HUDEP-2 (cell line): ENCODE data around the gene PIAS4.

Experiments used
- DNase-seq, 76 experiments: peaks; one replicate each; lab custom pipeline; 2025; ENCODE audit not compliant: unreplicated experiment in 76 of 76; lab: John Stamatoyannopoulos, UW

Gene PIAS4

DNA sequence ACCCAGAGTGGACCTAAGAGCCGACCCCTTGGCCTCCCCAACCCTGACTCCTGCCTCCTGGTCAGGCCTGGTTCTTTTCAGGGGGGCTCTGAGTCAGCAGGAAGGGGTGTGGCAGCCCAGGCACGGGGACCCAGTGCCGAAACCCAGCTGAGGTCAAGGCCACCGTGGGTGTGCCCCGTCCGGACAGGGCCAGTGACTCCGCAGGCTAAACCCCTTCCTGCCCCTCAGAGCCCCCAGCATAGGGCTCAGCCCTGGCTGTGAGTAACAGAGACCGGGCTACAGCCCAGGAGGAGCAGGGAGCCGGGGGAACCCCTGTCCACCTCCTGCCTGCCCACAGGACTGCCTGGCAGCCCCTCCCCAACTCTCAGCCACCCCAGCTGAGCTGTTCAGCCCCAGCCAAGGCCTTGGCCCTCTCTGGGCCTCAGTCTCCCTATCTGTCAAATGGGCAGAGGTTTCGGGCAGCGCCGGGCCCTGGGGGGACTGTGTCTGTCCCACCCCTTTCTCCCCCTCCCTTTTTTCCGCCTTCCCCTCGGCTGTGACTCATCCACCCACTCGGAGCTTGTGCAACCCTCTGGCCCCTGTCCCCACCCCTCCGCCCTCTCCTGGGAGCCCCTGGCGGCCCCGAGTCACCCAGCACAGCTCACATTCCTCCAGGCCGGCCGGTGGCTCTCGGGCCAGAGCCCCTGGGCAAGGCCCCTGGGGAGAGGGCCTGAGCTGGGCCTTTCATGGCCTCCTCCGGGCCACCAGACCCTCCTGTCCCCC lies 50.6 kb downstream of the PIAS4 start:
- DNase-seq = peak in 56 of 76 experiments; percentile 17 to 89 (median 64)

DNA sequence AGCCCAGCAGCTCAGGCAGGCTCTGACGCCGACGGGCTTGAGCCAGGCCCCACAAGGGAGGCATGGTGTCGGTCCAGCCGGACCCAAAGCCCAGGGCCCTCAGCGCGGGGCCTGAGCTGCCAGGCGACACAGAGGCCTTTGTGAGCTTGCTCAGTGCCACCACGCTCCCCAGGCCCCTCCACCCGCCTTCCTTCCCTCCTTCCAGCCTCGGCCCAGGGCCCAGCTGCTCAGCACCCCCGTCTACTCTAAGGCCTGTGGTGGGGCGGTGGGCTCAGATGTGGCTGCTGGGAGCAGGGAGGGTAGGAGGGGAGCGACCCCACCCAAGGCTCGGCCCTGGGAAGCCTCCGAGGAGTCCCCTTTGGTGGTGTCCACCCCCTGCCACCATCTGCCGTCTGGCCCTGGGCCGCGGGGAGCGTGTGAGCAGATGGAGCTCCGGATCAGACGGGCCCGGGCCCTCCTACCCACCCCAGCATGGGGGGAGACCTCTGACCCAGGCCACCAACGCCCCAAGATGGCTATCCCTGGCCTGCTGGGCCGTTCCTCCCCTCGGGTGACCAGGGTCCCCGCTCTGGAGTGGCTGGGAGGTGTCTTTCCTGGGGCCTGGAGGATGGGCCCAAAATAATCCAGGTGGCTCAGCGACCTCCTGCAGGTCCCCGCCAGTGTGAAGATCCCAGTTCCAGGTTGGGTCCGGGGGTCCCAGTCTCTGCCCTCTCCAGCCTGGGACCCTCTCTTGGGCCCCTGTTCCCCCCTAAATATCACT lies 51.3 kb downstream of the PIAS4 start:
- no peak for DNase-seq

DNA sequence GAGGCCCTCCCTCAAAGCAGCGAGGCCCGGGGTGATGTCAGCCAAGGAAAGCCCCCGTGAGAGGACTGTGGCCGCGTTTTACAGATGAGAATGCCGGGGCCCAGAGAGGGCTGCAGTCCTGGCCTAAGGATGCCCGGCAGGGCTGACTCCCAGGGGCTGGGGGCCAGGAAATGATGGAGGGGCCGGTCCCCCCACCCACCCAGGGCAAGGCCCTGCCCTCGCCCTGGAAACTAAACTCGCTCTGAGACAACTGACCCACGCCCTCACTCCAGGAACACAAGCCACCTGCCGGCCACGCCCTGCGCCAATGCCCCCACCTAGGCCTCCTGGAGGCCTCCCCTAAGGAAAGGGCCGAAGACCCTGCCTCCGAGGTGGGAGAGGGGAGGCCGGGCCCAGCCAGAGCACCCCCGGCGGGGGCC lies 51.9 kb downstream of the PIAS4 start:
- no peak for DNase-seq

DNA sequence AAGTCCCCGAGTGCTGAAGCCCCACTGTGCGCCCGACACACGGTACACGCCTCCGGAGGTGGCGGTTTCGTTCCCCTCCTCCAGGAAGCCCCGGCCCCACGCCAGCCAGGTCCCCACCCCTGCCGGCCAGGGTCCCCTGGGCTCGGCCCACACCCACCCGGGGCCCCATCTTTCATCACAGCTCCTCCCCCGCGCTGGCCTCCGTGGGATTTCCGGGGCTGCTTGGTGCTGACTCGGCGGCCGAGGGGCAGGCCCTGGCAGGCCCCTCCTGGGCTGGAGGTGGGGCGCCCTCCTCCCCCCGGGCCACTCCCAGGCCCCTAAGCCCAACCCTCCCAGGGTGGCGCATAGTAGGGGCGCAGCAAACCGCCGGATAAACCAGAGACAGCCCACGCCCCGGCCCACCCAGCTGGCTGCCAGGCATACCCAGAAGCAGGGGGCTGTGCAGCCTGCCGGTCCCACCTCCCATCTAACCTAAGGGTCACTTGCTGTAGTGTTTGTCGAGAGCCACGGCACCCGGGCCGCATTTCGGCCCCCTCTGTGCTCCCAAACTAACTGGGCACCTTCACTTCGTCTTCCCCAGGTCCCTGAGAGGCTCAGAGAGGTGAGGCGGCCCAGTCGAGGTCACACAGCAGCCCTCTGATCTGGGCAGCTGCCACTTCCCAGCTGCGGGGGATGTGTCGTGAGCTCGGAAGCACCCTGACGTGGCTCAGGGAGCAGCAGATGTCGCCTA lies 52.5 kb downstream of the PIAS4 start:
- peak in 11 of 76 experiments; percentile 29 to 85 (median 74) for DNase-seq

DNA sequence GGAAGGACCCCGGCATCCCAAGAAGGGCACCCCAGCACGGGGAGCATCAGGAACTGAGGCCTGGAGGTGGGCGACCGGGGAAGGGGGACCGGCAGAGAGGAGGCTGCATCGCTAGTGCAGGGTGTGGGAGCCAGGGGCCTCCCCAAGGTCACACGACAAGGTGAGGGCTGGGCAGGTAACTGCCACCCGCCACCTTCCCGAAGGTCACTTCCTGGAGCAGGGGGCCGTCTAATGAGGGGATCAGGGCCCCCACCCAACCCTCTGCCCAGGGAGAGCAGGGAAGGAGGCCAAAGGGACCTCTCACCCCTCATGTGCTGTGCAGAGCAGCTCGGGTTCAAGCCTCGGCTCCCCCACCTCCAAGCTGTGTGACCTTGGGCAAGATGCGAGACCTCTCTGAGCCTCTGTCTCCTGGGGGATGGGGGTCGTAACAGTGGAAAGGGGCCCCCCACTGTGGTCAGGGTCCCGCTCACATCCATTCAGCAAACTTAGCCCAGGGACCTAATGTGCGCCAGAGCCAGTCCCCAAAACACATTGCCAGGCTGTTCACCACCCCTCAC lies 53.2 kb downstream of the PIAS4 start:
- DNase-seq = no peak

DNA sequence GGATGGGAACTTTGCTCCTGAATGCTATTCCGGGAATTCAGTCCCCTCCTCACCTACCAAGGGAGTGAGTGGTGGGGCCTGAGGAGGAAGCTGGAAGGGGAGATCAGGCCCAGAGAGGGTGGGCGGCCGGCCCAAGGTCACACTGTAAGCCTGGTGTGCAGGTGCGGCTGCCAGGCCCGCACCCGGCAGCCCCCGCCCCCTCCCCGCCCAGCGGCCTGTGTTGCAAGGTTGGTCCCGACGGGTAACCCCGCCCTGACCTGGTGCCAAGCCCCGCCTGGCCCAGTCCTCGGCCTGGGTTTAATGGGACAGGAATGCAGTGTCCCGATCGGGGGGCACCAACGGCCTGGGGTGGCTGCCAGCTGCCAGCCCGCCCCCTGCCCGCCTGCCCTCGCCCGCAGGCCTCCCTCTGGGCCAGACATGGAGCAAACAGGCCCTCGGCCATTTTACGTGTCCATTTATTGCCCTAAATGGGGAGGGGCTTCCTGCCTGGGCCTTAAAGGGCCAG lies 53.7 kb downstream of the PIAS4 start:
- DNase-seq = peak in 57 of 76 experiments; percentile 13 to 80 (median 58)

DNA sequence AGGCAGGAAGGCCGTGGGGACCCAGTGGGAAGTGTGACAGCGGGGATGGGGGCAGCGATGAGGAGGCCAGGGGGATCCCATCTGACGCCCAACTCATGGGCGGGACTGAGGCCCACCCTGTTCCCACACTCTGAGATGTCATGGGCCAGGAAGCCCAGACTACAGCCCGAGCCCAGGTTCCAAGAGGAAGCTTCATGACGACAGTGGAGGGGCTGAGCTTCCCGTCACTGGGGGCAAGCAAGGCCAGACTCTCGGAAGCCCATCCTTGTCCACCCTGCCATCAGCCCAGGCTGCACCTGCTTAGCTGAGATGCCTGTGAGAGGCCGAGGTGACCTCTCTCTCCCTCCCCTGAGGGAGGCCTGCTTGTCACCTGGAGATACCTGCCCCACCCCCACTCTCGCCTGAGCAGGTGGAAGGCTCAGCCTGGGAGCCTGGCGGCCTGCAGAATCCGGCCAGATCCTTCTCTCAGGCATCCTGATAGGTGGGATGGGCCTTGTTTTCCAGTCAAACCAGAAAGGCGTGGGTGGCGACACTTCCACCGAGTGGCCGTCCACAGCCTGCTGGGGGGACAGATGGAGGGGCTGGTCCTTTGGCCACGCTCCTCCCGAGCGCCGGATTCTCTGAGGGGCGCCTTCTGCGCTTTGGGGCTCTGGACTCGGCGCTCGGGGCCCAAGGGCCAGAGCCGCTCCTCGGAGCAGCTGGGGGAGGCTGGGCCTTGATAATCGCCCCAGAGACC lies 54.3 kb downstream of the PIAS4 start:
- no peak for DNase-seq

DNA sequence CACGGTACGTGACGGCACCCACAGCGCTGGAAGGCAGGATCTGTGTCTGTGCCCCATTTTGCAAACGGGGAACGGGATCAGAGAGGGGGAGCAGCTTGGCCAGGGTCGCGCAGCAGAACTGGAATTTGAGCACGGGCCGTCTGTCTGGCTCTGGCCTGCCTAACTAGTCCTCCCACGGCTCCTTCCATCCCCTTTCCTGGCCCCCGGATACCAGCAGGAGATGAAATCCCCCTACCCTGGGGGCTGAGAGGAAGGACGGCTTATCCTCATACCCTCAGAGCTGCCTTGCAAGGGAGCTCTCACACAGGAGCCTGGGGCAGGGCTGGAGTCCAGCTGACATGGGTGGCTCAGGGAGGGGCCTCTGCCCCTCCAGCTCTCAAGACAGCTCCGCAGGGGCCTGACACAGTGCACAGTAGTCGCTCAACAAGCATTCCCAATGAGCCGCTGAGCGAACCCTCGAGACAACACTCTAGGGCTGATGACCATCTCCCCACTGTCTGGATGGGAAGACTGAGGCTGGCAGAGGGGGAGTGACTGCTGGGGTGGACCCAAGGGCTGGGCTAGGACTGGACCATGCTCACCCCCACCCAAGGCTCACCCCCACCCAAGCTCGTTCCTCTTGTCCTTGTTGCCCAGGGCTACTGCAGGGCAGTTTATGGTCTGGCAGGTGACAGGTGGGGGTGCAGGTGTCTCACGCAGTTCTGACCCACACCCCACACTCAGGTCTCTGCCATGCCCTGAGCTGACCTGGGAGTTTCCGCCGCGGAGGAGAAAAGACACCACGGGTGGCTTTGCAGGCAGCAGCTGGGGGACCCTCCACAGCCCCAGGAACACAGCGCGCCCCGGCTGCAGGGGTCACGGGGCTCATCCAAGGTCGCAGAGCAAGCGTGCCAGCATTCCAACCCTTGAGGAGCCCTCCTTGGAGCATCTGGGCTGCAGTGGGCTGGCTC lies 55.2 kb downstream of the PIAS4 start:
- no peak for DNase-seq

DNA sequence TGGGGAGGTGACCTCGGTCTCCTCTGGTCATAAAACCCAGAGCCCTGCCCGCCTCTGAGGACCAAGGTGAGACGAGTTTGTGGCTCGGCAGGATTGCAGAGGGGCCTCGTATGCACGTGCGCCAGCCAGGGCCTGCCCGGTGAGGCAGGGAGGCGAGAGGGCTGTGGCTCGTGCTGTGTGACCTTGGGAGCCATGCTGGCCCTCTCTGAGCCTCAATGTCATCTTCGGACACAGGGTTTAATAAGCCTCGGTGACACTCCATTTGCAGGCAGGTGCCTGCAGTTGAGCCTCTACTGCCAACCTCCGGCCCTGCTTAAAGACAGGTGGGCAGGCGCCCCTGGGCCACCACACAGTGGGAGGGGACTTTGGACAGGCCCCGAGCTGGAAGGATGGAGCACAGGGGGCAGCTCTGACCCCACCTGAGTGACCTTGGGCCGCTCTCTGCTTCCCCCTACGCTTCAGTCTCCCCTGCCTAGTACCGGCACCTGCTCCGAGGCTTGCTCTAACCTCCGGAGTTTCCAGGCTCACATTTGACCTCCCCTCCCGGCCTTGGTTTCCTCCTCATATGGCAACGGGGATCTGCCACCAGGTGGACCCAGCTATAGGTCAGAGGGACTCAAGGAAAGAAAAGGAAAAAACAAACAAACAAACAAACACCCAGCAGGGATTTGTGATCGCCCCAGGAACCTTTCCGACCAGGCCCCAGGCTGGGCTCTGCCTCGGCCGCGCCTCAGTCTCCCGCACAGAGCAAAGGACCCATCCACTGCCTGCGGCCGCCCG lies 56.0 kb downstream of the PIAS4 start:
- DNase-seq = no peak

DNA sequence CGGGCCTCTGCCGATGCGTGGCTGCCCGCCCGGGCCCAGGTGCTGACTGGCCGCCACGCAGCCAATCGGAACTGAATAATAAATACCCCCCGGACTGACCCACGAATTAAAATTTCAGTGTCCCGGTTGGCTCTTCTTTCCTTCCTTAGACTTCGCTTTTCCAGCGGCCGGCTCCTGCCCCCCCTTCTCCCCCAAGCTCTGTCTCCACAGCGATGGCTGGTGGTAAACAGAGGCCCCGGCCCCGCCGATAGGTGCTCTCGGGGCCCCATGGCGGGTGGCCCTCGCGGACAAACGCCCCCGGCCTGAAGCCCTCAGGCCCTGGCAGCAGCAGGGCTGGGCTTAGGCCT lies 56.6 kb downstream of the PIAS4 start:
- DNase-seq = peak in 1 of 76 experiments; percentile 50

DNA sequence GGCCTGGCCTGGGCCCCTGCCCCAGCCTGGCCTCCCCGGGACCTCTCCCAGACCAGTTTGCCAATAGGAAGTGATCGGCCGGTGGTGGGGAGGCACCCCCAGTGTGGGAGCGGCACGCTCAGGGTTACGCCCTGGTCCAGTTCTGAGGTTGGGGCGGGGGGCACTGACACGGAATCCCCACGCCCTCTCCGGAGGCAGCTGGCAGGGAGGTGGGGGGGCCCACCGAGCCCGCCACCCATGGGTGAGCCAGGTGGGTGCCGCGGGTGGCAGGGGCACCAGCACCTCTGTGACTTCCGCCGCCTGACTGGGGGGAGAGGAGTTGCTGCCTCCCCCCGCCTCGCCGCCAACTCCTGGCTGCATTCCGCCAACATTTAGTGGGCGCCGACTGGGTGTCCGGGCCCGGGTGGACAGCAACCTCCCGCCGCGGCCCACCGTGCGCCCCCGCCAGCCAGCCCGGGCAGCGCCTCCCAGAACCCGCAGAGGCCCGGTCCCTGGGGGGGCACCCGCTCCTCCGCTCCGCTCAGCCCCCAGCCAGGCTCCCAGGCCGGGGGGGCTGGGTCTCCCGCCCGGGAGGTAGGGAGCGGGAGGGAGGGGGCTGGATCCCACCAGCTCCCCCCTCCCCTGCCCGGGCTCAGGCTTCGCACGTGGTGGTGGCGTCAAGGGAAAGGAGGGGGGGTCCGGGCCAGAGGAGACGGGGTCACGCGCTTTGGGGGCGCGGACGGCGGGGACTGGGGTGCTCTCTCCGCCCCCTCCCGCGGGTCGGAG lies 57.1 kb downstream of the PIAS4 start:
- peak in 33 of 76 experiments; percentile 23 to 61 (median 38) for DNase-seq

DNA sequence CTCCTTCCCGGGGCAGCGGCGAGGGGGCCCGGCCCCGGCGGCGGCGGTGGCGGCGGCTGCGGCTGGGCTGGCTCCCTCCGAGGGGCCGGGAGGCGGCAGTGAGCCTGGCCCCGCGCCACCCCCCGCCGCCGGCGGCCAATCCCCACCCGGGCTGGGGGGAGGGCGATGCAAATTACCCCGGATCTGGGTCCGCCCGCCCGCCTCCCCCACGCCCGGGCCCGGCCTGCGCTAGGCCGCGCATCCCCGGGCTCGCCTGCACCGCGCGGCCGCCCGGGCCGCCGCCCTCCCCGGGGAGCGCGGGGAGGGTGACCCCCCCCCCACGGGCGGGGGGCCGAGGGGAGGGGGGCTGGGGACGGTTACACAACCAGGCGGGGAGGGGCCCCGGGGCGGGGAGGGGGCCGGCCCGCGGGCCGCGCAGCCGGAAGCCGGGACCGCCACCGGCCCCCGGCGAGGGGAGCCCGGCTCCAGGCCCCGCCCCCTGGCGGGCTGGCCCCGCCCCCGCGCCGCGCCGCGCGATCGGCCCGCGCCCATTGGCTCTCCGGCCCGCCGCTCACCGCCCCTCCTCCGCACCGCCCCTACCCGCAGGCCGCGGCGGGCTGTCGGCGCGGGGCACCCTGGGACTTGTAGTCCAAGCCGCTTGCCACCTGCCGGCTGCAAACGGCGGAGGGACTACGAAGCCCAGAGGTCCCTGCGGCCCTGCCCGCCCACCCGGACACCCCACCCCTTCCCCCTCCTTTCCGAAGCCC lies 58.1 kb downstream of the PIAS4 start:
- DNase-seq = peak in 74 of 76 experiments; percentile 66 to 99 (median 98)

DNA sequence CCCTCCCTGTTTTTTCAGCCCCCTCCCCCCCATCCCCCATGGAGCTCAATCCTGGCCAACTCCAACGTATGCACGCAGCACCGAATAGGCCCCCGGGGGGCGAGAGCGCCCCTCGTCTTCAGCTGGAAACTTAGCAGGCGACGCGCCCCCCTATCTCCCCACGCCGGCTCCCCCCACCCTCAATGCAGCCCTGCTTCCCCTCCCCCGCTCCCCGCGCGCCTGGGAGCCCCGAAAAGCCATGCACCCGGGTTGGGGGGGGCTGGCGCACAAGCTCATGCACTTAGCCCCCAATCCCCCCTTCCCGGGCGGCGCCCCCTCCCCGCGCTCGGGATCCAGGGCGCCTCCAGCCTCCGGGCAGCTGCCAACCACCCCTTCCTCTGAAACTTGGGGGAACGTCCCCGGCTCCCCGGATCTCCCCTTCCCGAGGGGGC lies 58.7 kb downstream of the PIAS4 start:
- DNase-seq = peak in 6 of 76 experiments; percentile 53 to 72 (median 64)

DNA sequence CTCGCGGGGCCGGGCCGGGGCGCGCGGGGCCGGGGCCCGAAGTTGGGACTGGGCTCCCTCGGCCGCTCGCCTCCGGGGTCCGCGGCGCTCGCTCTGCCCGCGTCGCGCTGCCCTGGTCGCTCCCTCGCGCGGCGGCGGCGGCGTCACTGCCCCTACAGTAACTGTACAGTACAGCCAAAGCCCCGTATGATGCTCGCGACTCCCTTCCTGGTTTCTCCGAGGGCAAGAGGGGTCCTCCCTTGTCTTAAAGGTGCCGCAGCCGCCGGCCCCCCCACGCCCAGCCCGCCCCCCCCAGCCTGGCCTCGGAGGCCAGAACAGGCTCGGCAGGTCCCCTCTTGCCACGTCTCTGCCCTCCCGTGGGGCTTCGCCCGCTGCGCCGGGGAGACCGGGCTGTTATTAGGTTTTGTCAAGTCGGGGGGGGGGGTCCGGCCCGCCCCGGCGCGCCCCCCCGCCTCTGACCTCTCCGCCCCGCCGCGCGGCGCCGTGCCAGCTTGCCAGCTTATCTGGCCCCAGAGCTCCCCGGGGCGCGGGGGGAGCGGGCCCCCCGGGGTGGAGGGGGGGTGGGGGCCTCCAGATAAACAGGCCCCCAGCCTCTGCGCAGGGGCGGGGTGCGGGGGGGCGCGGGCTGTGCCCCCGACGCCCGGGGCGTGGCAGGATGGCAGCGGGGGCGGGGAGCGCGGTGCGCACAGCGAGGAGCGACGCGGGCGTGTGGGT lies 59.3 kb downstream of the PIAS4 start, which contains the start of gene ZBTB7A:
Gene ZBTB7A, minus strand, starts transcription at position 218 of the 714 bp plus-strand sequence. CDS start 11,667 bp downstream, outside the sequence.
- DNase-seq = peak; percentile 77 to 99 (median 98)

DNA sequence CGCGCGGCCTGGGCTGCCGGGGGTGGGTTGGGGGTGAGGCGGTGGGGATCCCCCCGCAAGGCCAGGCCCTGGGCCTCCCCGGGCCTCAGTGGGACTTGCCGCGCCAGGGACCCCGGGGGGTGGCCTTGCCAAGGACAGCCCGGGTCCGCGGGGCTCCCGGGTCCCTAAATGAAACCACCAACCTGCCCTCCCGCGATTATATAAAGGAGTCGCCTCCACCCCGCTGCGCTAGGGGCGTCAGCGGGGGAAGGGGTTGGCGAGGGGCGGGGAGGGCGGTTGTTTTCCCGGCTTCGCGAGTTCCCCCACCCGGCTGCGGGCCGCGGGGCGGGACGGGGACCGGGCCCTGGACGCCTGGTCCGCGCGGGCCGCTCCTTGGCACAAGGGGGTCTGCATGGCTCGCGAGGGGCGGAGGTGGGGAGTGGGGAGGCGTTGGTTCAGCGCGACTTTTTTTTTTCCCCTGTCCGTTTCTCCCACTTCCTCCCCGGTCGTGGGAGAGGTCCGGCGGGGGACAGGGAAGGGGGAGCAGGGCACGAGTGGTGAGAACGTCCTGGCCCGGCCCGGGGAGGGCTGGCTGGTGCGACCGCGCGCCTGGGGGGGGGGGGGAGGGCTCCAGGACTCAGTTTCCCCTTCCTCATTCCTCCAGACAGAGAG lies 60.0 kb downstream of the PIAS4 start:
- peak in 48 of 76 experiments; percentile 48 to 94 (median 78) for DNase-seq
